ENCODE measurements around the gene SLC39A12. TPM values are rescaled to one million over a fixed set of nuclear protein-coding genes. Genes with fewer than 3 reads are reported as not detected.

SLC39A12 gene
- total RNA-seq, 4 donors from 2014 or later = not detected

DNA sequence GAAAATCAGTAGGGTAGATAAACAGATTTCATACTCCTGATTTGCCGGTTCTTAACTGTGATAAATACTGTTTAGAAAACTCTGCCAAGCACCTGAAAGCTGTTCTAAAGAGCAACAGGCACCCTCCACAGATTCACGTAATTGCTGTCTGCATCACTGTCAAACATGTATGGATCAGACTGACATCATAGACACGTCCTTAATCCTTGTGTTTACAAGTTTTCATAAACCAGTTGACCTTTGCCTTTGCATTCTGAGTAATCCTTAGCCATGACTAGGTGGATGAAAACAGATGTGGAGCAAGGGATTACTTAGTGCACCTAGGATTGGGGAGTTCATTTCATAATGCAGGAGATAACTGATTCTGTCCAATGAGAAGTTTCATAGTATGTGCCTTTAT, 41.6 kb downstream of the SLC39A12 start:
- Histone ChIP-seq H3K27me3 (no peaks in the 10 kb centered on the region), H3K4me1 (no peaks in the 10 kb centered on the region), H3K27ac (no peak overlapping the region), H3K9me3 (no peaks in the 10 kb centered on the region), H3K36me3 (no peaks in the 10 kb centered on the region), H3K4me3 (no peak overlapping the region)
- WGBS, 2 donors = 47 to 58% methylated on average over 3 of the region's 3 CpGs
- intact Hi-C loops (cut with DNase I) = no loop called here
- TF ChIP-seq, protein P1, sequence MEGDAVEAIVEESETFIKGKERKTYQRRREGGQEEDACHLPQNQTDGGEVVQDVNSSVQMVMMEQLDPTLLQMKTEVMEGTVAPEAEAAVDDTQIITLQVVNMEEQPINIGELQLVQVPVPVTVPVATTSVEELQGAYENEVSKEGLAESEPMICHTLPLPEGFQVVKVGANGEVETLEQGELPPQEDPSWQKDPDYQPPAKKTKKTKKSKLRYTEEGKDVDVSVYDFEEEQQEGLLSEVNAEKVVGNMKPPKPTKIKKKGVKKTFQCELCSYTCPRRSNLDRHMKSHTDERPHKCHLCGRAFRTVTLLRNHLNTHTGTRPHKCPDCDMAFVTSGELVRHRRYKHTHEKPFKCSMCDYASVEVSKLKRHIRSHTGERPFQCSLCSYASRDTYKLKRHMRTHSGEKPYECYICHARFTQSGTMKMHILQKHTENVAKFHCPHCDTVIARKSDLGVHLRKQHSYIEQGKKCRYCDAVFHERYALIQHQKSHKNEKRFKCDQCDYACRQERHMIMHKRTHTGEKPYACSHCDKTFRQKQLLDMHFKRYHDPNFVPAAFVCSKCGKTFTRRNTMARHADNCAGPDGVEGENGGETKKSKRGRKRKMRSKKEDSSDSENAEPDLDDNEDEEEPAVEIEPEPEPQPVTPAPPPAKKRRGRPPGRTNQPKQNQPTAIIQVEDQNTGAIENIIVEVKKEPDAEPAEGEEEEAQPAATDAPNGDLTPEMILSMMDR (IDR thresholded peaks at IDR 0.05) = no peak
- TF ChIP-seq POLR2A (IDR thresholded peaks at IDR 0.05) = no peak
- DNase-seq = no peak

DNA sequence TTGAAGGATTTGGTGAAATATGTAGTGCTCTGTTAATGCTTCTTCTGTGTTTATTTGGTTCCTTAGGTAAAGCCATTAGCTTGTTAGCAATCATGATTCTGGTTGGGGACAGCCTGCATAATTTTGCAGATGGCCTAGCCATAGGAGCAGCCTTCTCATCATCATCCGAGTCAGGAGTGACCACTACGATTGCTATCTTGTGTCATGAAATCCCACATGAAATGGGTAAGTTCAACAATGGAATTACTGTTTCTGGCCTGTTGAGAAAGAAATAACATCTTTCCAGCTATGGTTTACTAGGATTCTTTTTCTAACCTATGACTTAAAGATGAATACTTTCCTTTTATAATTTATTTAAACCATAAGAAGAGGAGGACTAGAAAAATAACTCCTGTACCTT, 48.9 kb downstream of the SLC39A12 start:
- Histone ChIP-seq H3K4me1 (peaks cover 0 to 3% (median 0%) of the 10 kb centered on the region in 3 donors), H3K27me3 (no peaks in the 10 kb centered on the region), H3K27ac (no peak overlapping the region), H3K4me3 (no peak overlapping the region), H3K9me3 (no peaks in the 10 kb centered on the region), H3K36me3 (no peaks in the 10 kb centered on the region)
- intact Hi-C loops (cut with DNase I) = no loop called here
- DNase-seq = no peak
- WGBS, 2 donors = 88 to 96% methylated on average over 2 of the region's 2 CpGs
- no peak for TF ChIP-seq POLR2A (IDR thresholded peaks at IDR 0.05)
- TF ChIP-seq, protein P1 (IDR thresholded peaks at IDR 0.05) = no peak

DNA sequence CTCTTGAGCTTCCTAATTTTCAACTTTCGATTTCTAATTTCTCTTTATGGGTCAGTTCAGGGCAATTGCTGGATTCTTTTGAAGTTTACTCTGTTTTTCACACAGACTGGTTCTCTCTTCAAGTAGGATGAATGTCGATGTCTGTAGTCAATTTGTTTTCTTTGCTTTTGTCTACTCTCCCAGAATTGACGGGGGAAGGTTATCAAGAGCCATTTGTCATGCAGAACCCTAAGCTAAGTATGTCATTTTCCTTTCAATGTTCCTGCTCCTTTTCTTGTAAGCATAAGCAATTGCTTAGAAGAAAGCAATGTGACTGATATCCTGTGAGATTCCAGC, 53.7 kb downstream of the SLC39A12 start:
- Histone ChIP-seq H3K4me3 (peak overlapping the region in 1 of 4 donors; percentile 5), H3K36me3 (no peaks in the 10 kb centered on the region)
- TF ChIP-seq, protein P1 (IDR thresholded peaks at IDR 0.05) = no peak
- no peak for TF ChIP-seq POLR2A (IDR thresholded peaks at IDR 0.05)

DNA sequence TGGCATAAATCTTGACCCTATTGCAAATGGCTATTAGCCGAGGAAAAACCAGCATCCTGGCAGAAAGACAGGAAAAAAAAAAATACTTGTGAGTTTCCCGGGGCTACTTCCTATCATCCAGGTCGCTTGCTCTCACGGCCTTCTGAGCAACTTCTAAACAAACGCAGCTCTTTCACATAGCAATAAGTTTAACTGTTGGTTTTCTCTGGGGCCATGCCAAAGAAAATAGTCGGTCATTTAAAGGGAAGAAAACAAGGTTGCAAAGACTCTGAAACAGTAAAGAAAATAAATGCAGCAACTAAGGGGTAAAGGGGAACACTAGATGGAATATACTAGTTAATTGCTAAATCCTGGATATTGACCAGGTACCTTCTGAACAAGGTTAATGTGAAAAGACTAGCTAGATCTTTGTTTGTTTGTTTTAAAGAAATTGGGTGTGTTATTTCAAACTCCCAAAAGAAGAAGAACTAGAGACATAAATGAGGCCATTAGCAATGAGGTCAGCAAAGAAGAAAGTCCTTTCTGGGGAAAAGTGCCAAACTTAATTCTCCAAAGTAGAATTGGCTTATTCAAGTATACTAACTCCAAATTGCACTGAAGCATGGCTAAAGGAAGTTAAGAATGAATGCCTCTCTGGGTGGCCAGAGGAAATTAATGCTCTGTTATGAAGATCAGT, 54.2 kb downstream of the SLC39A12 start:
- H3K27ac ChIP-seq = no peak overlapping the region
- peak overlapping the region in 1 of 4 donors; percentile 5 for H3K4me3 ChIP-seq
- WGBS, 2 donors = 17 to 20% methylated on average over 6 of the region's 6 CpGs
- TF ChIP-seq, protein P1 (IDR thresholded peaks at IDR 0.05) = no peak
- TF ChIP-seq POLR2A (IDR thresholded peaks at IDR 0.05) = no peak
- intact Hi-C loops (cut with DNase I) = no loop called here
- peaks cover 0 to 12% (median 0%) of the 10 kb centered on the region in 3 donors for H3K4me1 ChIP-seq
- no peak for DNase-seq
- no peaks in the 10 kb centered on the region for H3K36me3 ChIP-seq
- no peaks in the 10 kb centered on the region for H3K27me3 ChIP-seq
- H3K9me3 ChIP-seq = no peaks in the 10 kb centered on the region

More for the DNA sequence above, 53.7 kb downstream of the SLC39A12 start:
- H3K27ac ChIP-seq = no peak overlapping the region
- WGBS, 2 donors = 11 to 14% methylated on average over 3 of the region's 3 CpGs
- intact Hi-C loops (cut with DNase I) = no loop called here
- DNase-seq = no peak
- no peaks in the 10 kb centered on the region for H3K27me3 ChIP-seq
- H3K4me1 ChIP-seq = peaks cover 0 to 12% (median 0%) of the 10 kb centered on the region in 3 donors
- H3K9me3 ChIP-seq = no peaks in the 10 kb centered on the region

DNA sequence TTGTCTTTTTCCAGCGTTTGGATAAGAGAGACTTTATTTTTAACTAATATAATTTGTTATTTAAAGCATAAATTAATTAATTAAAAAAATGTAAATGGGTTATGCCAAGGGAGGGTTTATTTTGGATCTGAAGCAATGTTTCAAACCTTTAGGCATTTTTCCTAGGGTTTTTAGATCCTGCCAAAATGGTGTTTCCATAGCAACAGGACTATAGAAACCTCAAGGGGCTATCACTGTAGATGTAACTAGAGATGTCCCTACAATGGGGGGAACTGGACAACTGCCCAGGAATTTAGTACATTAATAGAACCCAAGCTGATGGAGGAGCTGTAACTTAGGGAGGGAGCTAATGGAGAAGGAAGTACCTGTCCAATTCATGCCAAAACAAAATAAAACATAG, 57.3 kb downstream of the SLC39A12 start:
- intact Hi-C loops (cut with DNase I) = no loop called here
- TF ChIP-seq, protein P1 (IDR thresholded peaks at IDR 0.05) = no peak
- no peak for TF ChIP-seq POLR2A (IDR thresholded peaks at IDR 0.05)

More for the DNA sequence above, 57.3 kb downstream of the SLC39A12 start:
- Histone ChIP-seq H3K4me1 (peaks cover 0 to 12% (median 0%) of the 10 kb centered on the region in 3 donors), H3K9me3 (no peaks in the 10 kb centered on the region), H3K4me3 (no peak overlapping the region), H3K27ac (no peak overlapping the region), H3K36me3 (no peaks in the 10 kb centered on the region), H3K27me3 (no peaks in the 10 kb centered on the region)
- 34 to 57% methylated on average over 1 of the region's 1 CpG for WGBS, 2 donors
- no peak for DNase-seq

All from esophagus squamous epithelium (tissue), 5 donors.